Spleen (tissue), 11 donors: ENCODE results near the gene SUN5. TPM values are rescaled to one million over a fixed set of nuclear protein-coding genes. Genes with fewer than 3 reads are reported as not detected.
"Not testable (repeated sequence)": the region's sequence is repeated elsewhere in the genome, so short reads cannot be mapped to it uniquely, and the experiment has no call there.

ENCODE experiments used
- DNase-seq: peaks from one replicate; pipeline ENCODE4 v3.0.0-alpha.2; 2020
- H3K27ac ChIP-seq, 8 donors: fragments of 200-600 bp; sonication (generic) in 7 of 8; 1 replicate in 4 of 8; 2 replicates in 4 of 8; pipeline versions ENCODE4 v1.5.0 to v1.8.0; 2016 to 2021; ENCODE audit warnings: inconsistent platforms in 4 of 8, mild to moderate bottlenecking in 4 of 8, moderate library complexity in 1 of 8
- H3K27me3 ChIP-seq, 7 donors: fragments of 200-600 bp; sonication (generic) in 6 of 7; replicated peaks in 1 of 7; 1 replicate in 4 of 7; 2 replicates in 3 of 7; pipeline versions ENCODE4 v1.5.0 to v1.8.0; 2016 to 2021; ENCODE audit warnings: inconsistent platforms in 3 of 7, mild to moderate bottlenecking in 1 of 7
- H3K36me3 ChIP-seq, 6 donors: fragments of 200-600 bp; sonication (generic) in 5 of 6; 1 replicate in 4 of 6; 2 replicates in 2 of 6; pipeline versions ENCODE4 v1.5.0 to v1.8.0; 2016 to 2021; ENCODE audit warnings: inconsistent platforms in 2 of 6
- H3K4me1 ChIP-seq, 6 donors: fragments of 200-600 bp; sonication (generic) in 5 of 6; 1 replicate in 3 of 6; 2 replicates in 3 of 6; pipeline versions ENCODE4 v1.5.0 to v1.8.0; 2016 to 2021; ENCODE audit warnings: inconsistent platforms in 3 of 6
- H3K4me3 ChIP-seq, 8 donors: fragments of 200-600 bp; sonication (generic) in 7 of 8; 1 replicate in 4 of 8; 2 replicates in 4 of 8; pipeline versions ENCODE4 v1.5.0 to v1.8.0; 2016 to 2021; ENCODE audit warnings: inconsistent platforms in 4 of 8, mild to moderate bottlenecking in 4 of 8, moderate library complexity in 2 of 8
- H3K9me3 ChIP-seq, 8 donors: fragments of 200-600 bp; sonication (generic) in 7 of 8; 1 replicate in 4 of 8; 2 replicates in 4 of 8; pipeline versions ENCODE4 v1.5.0 to v1.8.0; 2016 to 2021; ENCODE audit warnings: inconsistent platforms in 4 of 8
- CTCF ChIP-seq, 11 experiments: fragments of 200-600 bp in 7 of 11; fragments of 450-650 bp in 4 of 11; sonication (generic) in 4 of 11; IDR thresholded peaks in 8 of 11; conservative IDR thresholded peaks in 3 of 11; 1 replicate in 7 of 11; 2 replicates in 4 of 11; pipeline versions ENCODE4 v1.4.0 to v1.8.0; 2016 to 2021; ENCODE audit warnings: antibody characterized with exemption in 11 of 11, inconsistent platforms in 4 of 11, mild to moderate bottlenecking in 1 of 11
- POLR2A ChIP-seq, 3 donors: fragments of 450-650 bp; IDR thresholded peaks; one replicate each; pipeline ENCODE4 v1.5.1; 2017; ENCODE audit warnings: antibody characterized with exemption in 3 of 3, mild to moderate bottlenecking in 1 of 3
- POLR2AphosphoS5 ChIP-seq, 3 donors: sonication (generic); formaldehyde crosslinking; IDR thresholded peaks; one replicate each; pipeline ENCODE4 v1.5.1; 2017; ENCODE audit warnings: antibody characterized with exemption in 3 of 3
- WGBS, 5 donors: extraction: QIAGEN DNeasy Blood & Tissue Kit in 3 of 5; methylation state at CpG; one replicate each; pipeline versions ENCODE4 v1.1.5 to v1.1.7; 2013 to 2018; 5-methylcytosine and 5-hydroxymethylcytosine counted together
- intact Hi-C: fragments of 100-400 bp; cut with DNase I; formaldehyde crosslinking; loops from one replicate; pipeline ENCODE4 v1.15.0; 2023; ENCODE audit warnings: low total_unique reads
- polyA plus RNA-seq, 3 donors: library from polyadenylated mRNA; stranded (reverse); fragments of 200-250 nt; gene quantifications; one replicate each; pipeline ENCODE4 v1.2.1, GENCODE V29; 2013
- total RNA-seq, 7 donors: library from RNA; depleted of rRNA in 3 of 7; stranded (reverse); fragments of >200 nt in 3 of 7; fragmentation: NEBNext Ultra II Directional in 4 of 7; extraction: Animal tissue kit (Norgen Biotek cat#: 25700) in 4 of 7; gene quantifications; one replicate each; pipeline versions ENCODE4 v1.1.0 to v1.2.1, GENCODE V29; 2016 to 2021
- donor health status: healthy with polysubstance abuse.
- donor health status: DM: no; HTN: no; CAD: no; lungs with moderate emphysema.
- donor health status: DM: no; HTN: no; CAD: no.
- donor health status: Bipolar disorder and iron deficiency.
- donor health status: healthy.
- donor health status: DM: no; HTN: no; CAD: no.
- donor health status: DM: yes; HTN: yes; CAD: no.

SUN5 gene
- total and polyA plus RNA-seq, 10 donors = not detected

GRCh38 chr20:32958574-32958973 lies 45.7 kb downstream of the SUN5 start:
- Histone ChIP-seq H3K4me1 (no peaks in the 10 kb centered on the region), H3K4me3 (no peak overlapping the region), H3K9me3 (peaks cover 7 to 50% (median 41%) of the 10 kb centered on the region in 8 donors), H3K27me3 (peaks cover 0 to 4% (median 0%) of the 10 kb centered on the region in 7 donors), H3K27ac (no peak overlapping the region), H3K36me3 (no peaks in the 10 kb centered on the region)
- intact Hi-C loops = no loop called here
- no peak for TF ChIP-seq POLR2A (IDR thresholded peaks at IDR 0.05)
- no peak for TF ChIP-seq POLR2AphosphoS5 (IDR thresholded peaks at IDR 0.05)
- TF ChIP-seq CTCF (IDR thresholded peaks at IDR 0.05 in 8 of 11, conservative IDR thresholded peaks at IDR 0.05 in 3 of 11) = no peak
- no peak for DNase-seq

GRCh38 chr20:32957459-32957858 lies 46.8 kb downstream of the SUN5 start:
- peaks cover 0 to 4% (median 0%) of the 10 kb centered on the region in 7 donors for H3K27me3 ChIP-seq
- no peak for DNase-seq
- WGBS, 5 donors = 86 to 95% (median 90%) methylated on average over 5 of the region's 5 CpGs
- intact Hi-C loops = no loop called here
- no peak overlapping the region for H3K4me3 ChIP-seq
- H3K4me1 ChIP-seq = no peaks in the 10 kb centered on the region
- TF ChIP-seq CTCF (IDR thresholded peaks at IDR 0.05 in 8 of 11, conservative IDR thresholded peaks at IDR 0.05 in 3 of 11) = no peak
- TF ChIP-seq POLR2AphosphoS5 (IDR thresholded peaks at IDR 0.05) = no peak
- TF ChIP-seq POLR2A (IDR thresholded peaks at IDR 0.05) = no peak
- H3K9me3 ChIP-seq = peaks cover 7 to 50% (median 41%) of the 10 kb centered on the region in 8 donors
- H3K36me3 ChIP-seq = no peaks in the 10 kb centered on the region
- no peak overlapping the region for H3K27ac ChIP-seq

- H3K4me1 ChIP-seq, H3K4me3 ChIP-seq, DNase-seq, intact Hi-C loops, H3K27ac ChIP-seq, H3K27me3 ChIP-seq, H3K36me3 ChIP-seq: not testable (repeated sequence)
- WGBS, 5 donors = 26 to 51% (median 36%) methylated on average over 4 of the region's 4 CpGs
- peaks cover 0 to 21% (median 9%) of the 10 kb centered on the region in 8 donors for H3K9me3 ChIP-seq
Measured at GRCh38 chr20:32950539-32950938, 53.7 kb downstream of the SUN5 start.

- H3K4me3 ChIP-seq = no peak overlapping the region
- 79 to 93% (median 86%) methylated on average over 1 of the region's 1 CpG for WGBS, 5 donors
- DNase-seq = no peak
- intact Hi-C loops = no loop called here
- H3K9me3 ChIP-seq = peaks cover 0 to 21% (median 10%) of the 10 kb centered on the region in 8 donors
- no peak overlapping the region for H3K27ac ChIP-seq
- no peaks in the 10 kb centered on the region for H3K27me3 ChIP-seq
- no peak for TF ChIP-seq POLR2AphosphoS5 (IDR thresholded peaks at IDR 0.05)
- TF ChIP-seq POLR2A (IDR thresholded peaks at IDR 0.05) = no peak
- TF ChIP-seq CTCF (IDR thresholded peaks at IDR 0.05 in 8 of 11, conservative IDR thresholded peaks at IDR 0.05 in 3 of 11) = no peak
- no peaks in the 10 kb centered on the region for H3K36me3 ChIP-seq
- H3K4me1 ChIP-seq = no peaks in the 10 kb centered on the region
Measured at GRCh38 chr20:32946629-32947028, 57.6 kb downstream of the SUN5 start.

GRCh38 chr20:32945710-32946221 lies 58.5 kb downstream of the SUN5 start:
- WGBS, 5 donors = 56 to 81% (median 62%) methylated on average over 4 of the region's 4 CpGs
- H3K4me3 ChIP-seq = no peak overlapping the region
- no peak overlapping the region for H3K27ac ChIP-seq
- H3K4me1 ChIP-seq = no peaks in the 10 kb centered on the region
- DNase-seq = no peak
- H3K36me3 ChIP-seq = no peaks in the 10 kb centered on the region
- no peak for TF ChIP-seq POLR2A (IDR thresholded peaks at IDR 0.05)
- TF ChIP-seq POLR2AphosphoS5 (IDR thresholded peaks at IDR 0.05) = no peak
- TF ChIP-seq CTCF (IDR thresholded peaks at IDR 0.05 in 8 of 11, conservative IDR thresholded peaks at IDR 0.05 in 3 of 11) = peak in 7 of 11 experiments; percentile 9 to 46 (median 22)
- peaks cover 0 to 21% (median 11%) of the 10 kb centered on the region in 8 donors for H3K9me3 ChIP-seq
- intact Hi-C loops = no loop called here
- no peaks in the 10 kb centered on the region for H3K27me3 ChIP-seq
